Inferior parietal cortex (tissue), 1 donor: Measurements from ENCODE around the gene SIL1.
"Not testable (repeated sequence)": the region's sequence is repeated elsewhere in the genome, so short reads cannot be mapped to it uniquely, and the experiment has no call there.

Experiments
- DNase-seq: peaks from one replicate; pipeline ENCODE4 v3.0.0-alpha.2; 2016; ENCODE audit errors: extremely low spot score

SIL1 gene

DNA sequence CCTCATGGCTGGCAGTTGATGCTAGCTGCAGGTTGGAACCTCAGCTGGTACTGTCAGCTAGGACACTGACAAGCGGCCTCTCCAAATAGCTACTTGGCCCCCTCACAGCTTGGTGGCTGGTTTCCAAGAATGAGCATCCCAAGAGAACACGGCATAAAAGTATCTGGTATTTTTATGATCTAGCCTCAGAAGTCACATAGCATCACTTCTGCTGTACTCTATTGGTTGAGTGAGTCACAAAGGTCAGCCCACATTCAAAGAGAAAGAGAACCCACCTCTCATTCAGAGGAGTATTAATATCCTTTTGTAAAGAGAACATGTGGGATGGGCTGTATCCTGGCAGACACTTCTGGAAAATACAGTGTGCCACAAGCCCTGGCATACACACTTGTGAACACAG is 6.0 kb upstream of the SIL1 start:
- no peak for DNase-seq

- no peak for DNase-seq
These were observed 1.2 kb upstream of the SIL1 start for GRCh38 chr5:139199321-139199720.

DNA sequence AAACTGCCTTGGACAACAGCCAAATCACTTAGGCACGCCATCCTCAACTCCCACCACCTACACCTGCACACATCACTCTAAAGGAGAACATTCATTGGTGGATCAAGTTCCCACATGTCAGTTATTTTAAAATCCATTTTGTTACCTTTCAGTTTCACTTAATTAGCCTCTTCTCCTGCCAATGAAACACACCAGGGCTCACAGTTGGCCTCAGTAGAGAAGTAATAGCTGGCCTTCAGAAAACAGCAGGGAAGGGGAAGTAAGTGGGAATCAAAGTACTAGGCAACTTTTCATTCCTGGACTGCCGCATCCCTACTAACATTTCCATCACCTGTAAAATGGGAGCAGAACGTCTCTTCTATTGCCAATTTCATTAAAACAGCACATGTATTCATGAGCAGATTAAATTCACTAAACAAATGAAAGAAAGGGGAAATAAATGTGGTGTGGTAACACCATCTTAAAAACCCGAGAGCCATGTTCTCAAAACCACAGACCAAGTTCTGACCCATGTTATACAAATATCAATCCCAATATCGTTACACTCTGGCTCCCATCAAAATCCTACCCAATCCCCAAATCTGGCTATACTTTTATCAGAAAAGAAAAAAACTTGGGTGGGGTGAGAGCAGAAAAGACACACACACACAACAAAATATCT is 1.7 kb downstream of the SIL1 start:
- DNase-seq = no peak

DNA sequence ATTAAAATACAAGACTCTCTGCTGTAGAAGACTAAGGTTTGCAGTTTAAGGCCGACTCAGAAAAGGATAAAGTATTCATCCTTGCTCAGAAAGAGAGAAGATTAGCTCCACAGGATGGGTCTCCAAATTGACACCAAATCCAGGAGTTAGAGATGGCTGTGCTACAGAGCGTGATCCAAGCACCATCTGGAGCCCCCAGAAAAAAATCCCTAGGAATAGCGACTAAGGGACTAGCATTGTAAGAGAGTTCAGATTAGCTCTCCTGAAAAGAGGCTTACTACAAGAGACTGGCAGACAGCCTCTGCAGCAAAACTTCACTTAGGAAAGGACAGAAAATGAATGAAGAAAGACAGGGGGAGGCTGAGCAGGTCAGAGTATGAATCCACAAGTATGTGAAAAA is 3.7 kb downstream of the SIL1 start:
- no peak for DNase-seq

- no peak for DNase-seq
These were observed 4.2 kb downstream of the SIL1 start for GRCh38 chr5:139193928-139194327.

DNA sequence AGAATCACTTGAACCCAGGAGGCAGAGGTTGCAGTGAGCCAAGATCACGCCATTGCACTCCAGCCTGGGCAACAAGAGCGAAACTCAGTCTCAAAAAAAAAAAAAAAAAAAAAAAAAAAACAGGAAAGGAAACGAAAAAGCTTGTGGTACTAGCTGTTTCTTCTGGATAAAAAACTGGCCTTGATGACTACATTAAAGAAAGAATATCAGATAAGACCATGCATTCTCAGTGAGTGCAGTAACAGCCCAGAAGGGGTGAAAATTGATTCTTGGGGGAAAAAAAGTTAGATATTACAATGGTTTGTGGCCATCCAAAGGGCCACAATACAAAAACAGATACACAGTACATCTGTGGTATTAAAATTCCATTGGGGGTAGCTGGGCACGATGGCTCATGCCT is 5.3 kb downstream of the SIL1 start:
- DNase-seq = not testable (repeated sequence)

DNA sequence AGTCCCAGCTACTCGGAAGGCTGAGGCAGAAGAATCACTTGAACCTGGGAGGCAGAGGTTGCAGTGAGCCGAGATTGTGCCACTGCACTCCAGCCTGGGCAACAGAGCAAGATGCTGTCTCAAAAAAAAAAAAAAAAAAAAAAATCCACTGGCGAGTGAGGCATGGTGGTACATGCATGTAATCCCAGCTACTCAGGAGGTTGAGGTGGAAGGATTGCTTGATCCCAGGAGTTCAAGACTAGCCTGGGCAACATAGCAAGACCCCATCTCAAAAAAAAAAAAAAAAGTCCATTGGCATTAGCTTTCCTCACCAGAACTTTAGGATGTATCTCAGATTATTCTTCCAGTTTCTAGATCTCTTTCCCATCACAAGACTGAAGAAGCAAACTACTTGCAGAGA is 6.2 kb downstream of the SIL1 start:
- not testable (repeated sequence) for DNase-seq

GRCh38 chr5:139190125-139190524 is 8.0 kb downstream of the SIL1 start:
- DNase-seq = no peak

DNA sequence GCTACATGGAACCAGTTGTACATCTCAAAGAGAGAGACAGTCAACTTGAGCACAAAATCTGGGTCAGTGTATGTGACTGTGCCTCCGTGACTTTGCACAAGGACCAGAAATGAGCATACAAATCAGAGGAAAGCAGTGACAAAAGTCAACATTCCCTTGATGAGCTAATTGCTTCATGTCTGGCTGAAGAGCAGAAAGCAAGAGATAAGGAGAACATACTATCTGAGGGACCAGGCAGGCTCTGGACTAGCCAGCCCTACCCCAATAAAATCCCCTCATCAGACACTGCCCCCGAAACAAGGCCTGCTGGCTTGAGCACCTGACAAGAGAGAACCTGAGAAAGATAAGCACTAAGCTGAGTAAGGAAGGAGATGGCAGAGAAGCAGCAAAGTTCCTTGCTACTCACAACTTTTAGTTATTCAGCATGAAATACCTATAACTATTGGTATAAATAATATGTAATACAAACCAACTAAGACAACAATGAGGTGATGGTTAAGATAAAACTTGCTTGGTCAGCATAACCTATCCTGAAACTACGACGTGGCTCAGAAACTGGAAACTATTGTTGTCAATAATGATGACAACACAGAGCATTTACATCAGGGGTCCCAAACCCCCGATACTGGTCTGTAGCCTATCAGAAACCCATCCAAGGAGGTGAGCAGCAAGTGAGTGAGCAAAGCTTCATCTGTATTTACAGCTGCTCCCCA is 9.5 kb downstream of the SIL1 start:
- no peak for DNase-seq

DNA sequence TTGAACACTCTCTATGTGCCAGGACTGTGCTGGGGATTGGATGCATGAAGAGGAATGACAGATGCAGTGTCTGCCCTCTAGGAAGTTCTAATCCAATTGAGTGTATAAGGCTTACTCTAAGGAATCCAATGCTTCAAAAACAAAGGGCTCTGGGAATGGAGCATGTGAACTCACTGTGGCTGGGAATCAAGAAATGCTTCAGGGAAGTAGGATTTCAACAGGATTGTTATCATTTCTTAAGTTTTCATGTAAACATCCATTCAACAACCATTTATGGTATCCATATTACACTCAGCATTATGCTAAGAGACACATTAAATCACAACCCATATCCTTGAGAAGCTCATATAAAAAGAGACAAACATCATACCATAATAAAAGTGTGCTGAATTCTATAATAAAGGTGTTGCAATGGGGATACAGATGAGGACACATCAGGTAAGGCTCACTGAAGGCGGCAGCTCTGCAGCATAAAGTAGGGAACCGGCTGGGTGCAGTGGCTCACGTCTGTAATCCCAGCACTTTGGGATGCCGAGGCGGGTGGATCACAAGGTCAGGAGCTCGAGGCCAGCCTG is 11.3 kb downstream of the SIL1 start:
- no peak for DNase-seq

- DNase-seq = no peak
These were observed 11.9 kb downstream of the SIL1 start for GRCh38 chr5:139186261-139186660.

DNA sequence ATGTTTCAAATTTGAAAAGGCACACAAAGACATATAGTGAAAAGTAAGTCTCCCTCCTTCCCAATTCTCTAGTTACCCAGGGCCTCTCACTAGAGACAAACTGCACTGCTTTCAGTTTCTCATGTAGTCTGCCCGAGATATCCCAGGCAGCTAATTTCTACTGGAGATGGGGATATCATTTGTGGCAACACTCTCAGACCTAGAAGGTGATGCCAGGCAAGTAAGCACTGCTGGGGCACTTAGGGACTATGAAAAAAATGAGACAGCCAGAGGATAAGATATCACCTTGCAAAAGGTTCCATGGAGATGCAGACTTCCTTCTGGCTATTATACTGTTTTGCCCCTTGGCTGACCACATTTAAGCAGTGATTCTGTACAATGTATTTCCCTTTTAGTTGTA is 12.6 kb downstream of the SIL1 start:
- no peak for DNase-seq

DNA sequence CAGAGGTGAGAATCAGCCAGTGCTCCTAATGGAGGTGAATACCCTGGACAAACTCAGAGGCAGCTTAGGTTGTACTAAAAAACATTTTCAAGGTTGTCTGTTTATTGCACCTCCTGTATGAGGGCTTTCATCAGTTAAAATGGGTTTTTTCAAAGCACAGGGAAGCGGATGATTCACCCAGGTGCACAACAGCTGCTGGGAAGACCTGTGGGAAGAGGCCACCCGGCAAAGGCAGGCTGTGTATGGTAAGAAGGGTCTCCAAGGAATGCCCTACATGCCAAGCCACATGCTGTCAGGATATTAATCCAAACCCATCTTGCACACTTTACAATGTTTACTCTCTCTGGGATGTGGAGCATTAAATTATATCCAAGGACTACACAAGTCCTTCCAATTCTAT is 14.7 kb downstream of the SIL1 start:
- no peak for DNase-seq

GRCh38 chr5:139182528-139183296 is 15.5 kb downstream of the SIL1 start:
- DNase-seq = no peak

DNA sequence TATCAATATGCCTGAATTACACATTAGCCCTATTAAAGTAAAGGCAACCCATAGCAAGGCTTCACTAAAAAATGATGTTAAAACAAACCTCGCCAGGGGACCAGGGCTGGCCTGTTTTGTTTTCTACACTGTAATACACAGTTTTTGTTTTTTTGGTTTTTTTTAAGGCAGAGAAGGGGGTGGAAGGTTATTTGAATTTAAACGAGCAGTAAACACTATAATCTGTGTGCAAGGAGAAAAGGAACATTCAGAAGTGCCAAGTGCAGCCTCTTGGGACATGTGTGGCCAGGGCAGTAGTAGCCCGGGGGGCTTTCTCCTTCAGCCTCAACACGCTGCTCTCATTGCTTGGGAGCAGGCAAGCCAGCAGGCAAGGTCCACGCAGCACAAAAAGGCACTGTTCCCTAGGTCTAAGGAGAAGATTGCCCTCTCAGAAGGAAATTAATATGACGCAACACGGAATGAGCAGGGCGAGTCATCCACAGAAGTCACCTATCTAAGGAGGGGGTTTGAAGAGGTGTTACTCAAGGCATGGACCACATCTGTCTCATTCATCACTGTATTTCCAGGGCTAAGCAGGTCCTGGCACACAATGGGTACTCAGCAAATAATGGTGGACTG is 16.2 kb downstream of the SIL1 start:
- no peak for DNase-seq

DNA sequence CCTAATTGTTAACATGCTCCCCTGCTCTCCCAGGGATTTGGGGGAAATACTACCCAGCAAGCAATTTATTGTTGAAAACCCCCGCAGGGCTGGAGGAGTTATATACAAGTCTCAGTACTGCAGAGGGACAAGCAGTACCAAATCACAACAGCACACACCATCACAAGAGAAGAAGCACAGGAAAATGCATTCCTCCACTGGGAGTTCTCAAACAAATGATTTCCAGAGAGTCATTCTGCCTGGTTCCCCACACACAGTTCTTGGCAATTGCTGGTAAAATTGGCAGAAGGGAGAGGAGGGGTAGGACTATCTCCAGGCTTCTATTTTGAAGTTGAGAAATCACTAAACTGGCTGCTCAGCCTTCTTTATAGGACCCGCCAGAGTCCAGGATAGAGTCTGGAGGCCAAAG is 16.8 kb downstream of the SIL1 start:
- DNase-seq = no peak

GRCh38 chr5:139180850-139181249 is 17.3 kb downstream of the SIL1 start:
- DNase-seq = no peak

- DNase-seq = not testable (repeated sequence)
These were observed 18.2 kb downstream of the SIL1 start for GRCh38 chr5:139179778-139180513.

DNA sequence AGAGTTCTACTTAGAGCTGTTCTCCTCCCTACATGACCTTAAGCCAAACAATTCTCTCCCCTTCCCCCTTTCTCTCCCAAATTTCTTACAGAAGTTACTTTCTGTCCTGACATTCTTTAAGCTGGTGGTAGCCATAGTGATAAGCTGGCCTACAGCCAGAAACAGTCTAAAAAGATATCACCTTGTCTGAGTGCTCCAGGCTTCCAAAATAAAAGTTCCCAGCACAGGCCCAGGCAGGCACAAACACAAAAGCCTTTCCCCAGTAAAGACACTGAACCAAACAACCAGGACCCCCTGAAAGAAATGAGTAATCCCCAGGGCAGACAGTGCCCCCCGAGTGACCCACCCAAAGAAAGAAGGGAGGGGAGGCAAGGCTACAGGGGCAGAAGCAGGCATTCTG is 19.2 kb downstream of the SIL1 start:
- no peak for DNase-seq

DNA sequence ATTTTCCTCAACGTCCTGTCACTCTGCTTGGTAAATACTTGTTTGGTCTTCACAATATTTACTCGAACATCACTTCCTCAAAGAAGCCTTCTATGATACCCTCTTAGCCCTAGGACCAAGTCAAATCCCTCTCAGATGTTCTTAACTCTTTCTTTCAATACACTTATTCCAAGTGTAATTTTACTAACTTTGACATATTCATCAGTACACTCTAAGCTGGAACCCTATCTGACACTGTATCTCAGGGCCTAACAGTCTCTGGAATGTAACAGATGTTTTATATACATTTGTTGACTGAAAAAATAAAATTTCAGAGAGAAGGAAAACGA is 19.6 kb downstream of the SIL1 start:
- DNase-seq = no peak

- DNase-seq = no peak
These were observed 20.2 kb downstream of the SIL1 start for GRCh38 chr5:139177809-139178588.
